OCI-LY3 (cell line): ENCODE data around the gene CCDC78.

ENCODE experiments used
- CTCF ChIP-seq: fragments of 200-600, 300-600 bp; sonication (generic); IDR thresholded peaks from 2 replicates; pipeline ENCODE4 v1.5.1; 2014; ENCODE audit warnings: antibody characterized with exemption, low read length, low read depth
- EZH2phosphoT487 ChIP-seq: fragments of 200-600 bp; shearing (Covaris generic); IDR thresholded peaks from 2 replicates; pipeline ENCODE4 v1.6.1; 2018; ENCODE audit warnings: antibody characterized with exemption, mixed run types, low read depth

- TF ChIP-seq CTCF (no peak), EZH2phosphoT487 (no peak)
Measured at GRCh38 chr16:675884-676564, 50.2 kb downstream of the CCDC78 start.
